GM23248 (cell line): ENCODE measurements around the gene CFAP61. TPM values are rescaled to one million over a fixed set of nuclear protein-coding genes. Genes with fewer than 3 reads are reported as not detected.

Experiments used
- DNase-seq: peaks from one replicate; pipeline ENCODE4 v3.0.0-alpha.2; 2015
- H2AFZ ChIP-seq: fragments of 200-600 bp; sonication (generic); 2 replicates; pipeline ENCODE4 v1.6.1; 2016; ENCODE audit warnings: antibody characterized with exemption
- H3F3A ChIP-seq: fragments of 200-600 bp; sonication (generic); 2 replicates; pipeline ENCODE4 v1.6.1; 2016; ENCODE audit warnings: mild to moderate bottlenecking, antibody characterized with exemption, mixed run types; ENCODE audit not compliant: insufficient read depth
- H3K27ac ChIP-seq: fragments of 200-600 bp; sonication (generic); 2 replicates; pipeline ENCODE4 v1.5.1; 2016; ENCODE audit warnings: mild to moderate bottlenecking
- H3K27me3 ChIP-seq: fragments of 200-600 bp; sonication (generic); replicated peaks from 2 replicates; pipeline ENCODE4 v1.6.1; 2016; ENCODE audit warnings: mild to moderate bottlenecking; ENCODE audit not compliant: insufficient read depth
- H3K36me3 ChIP-seq: fragments of 200-600 bp; sonication (generic); 2 replicates; pipeline ENCODE4 v1.6.1; 2016; ENCODE audit warnings: low read depth, mild to moderate bottlenecking
- H3K4me1 ChIP-seq: fragments of 200-600 bp; sonication (generic); 2 replicates; pipeline ENCODE4 v1.6.1; 2016; ENCODE audit warnings: mild to moderate bottlenecking; ENCODE audit not compliant: insufficient read depth
- H3K4me2 ChIP-seq: fragments of 200-600 bp; sonication (generic); one replicate; pipeline ENCODE4 v1.6.1; 2016; ENCODE audit warnings: mild to moderate bottlenecking; ENCODE audit not compliant: unreplicated experiment
- H3K4me3 ChIP-seq: fragments of 200-600 bp; sonication (generic); 2 replicates; pipeline ENCODE4 v1.5.1; 2016; ENCODE audit warnings: mild to moderate bottlenecking
- H3K79me2 ChIP-seq: fragments of 200-600 bp; sonication (generic); 2 replicates; pipeline ENCODE4 v1.6.1; 2016; ENCODE audit warnings: mild to moderate bottlenecking; ENCODE audit not compliant: insufficient read depth
- H3K9ac ChIP-seq: fragments of 200-600 bp; sonication (generic); 2 replicates; pipeline ENCODE4 v1.6.1; 2016; ENCODE audit warnings: mild to moderate bottlenecking
- H3K9me2 ChIP-seq: fragments of 200-600 bp; sonication (generic); 2 replicates; pipeline ENCODE4 v1.6.1; 2016; ENCODE audit warnings: mixed run types, mild to moderate bottlenecking, moderate library complexity; ENCODE audit not compliant: insufficient read depth
- H3K9me3 ChIP-seq: fragments of 200-600 bp; sonication (generic); one replicate; pipeline ENCODE4 v1.6.1; 2017; ENCODE audit warnings: low read depth
- H4K20me1 ChIP-seq: fragments of 200-600 bp; sonication (generic); 2 replicates; pipeline ENCODE4 v1.6.0; 2016; ENCODE audit not compliant: insufficient read depth
- EZH2 ChIP-seq: fragments of 200-600 bp; sonication (generic); IDR thresholded peaks from 2 replicates; pipeline ENCODE4 v1.6.1; 2018; ENCODE audit warnings: antibody characterized with exemption, mild to moderate bottlenecking; ENCODE audit not compliant: insufficient read depth, poor library complexity, severe bottlenecking
- EZH2phosphoT487 ChIP-seq: fragments of 200-600 bp; sonication (generic); IDR thresholded peaks from 2 replicates; pipeline ENCODE4 v1.6.1; 2018; ENCODE audit warnings: antibody characterized with exemption, moderate library complexity, mild to moderate bottlenecking, low read depth; ENCODE audit not compliant: insufficient read depth
- WGBS, 2 experiments: methylation state at CpG; one replicate each; pipeline ENCODE4 v1.1.6; 2015 to 2017; ENCODE audit warnings: low lambda C conversion rate in 2 of 2, low coverage in 1 of 2; ENCODE audit errors: missing lambda C conversion rate in 2 of 2; 5-methylcytosine and 5-hydroxymethylcytosine counted together
- in situ Hi-C: fragments of 300-500 bp; cut with MboI; formaldehyde crosslinking; loops from 2 replicates; pipeline ENCODE4 v1.15.0; 2020
- polyA plus RNA-seq: library from polyadenylated mRNA; unstranded; fragments of >200 nt; fragmentation: Nextera tagmentation; extraction: Ambion mirVana; gene quantifications from 2 replicates; pipeline ENCODE4 v1.2.1, GENCODE V29; 2016
- total RNA-seq: library from RNA; depleted of rRNA; stranded (reverse); fragments of >200 nt; shearing (Covaris generic); gene quantifications from 2 replicates; pipeline ENCODE4 v1.2.3, GENCODE V29; 2014

CFAP61 gene
- total and polyA plus RNA-seq, 2 experiments from 2014 or later = not detected

GRCh38 chr20:20362774-20363433 is 310.6 kb downstream of the CFAP61 start:
- H3K27me3 ChIP-seq = peaks cover 67% of the 10 kb centered on the region

GRCh38 chr20:20363434-20363798 is 311.1 kb downstream of the CFAP61 start:
- Histone ChIP-seq H3K9ac (no peak overlapping the region), H3K4me1 (no peaks in the 10 kb centered on the region), H2AFZ (no peak overlapping the region), H3K4me2 (no peak overlapping the region), H3K9me2 (no peaks in the 10 kb centered on the region), H3K27ac (no peak overlapping the region), H3K4me3 (no peak overlapping the region), H4K20me1 (no peaks in the 10 kb centered on the region), H3K36me3 (no peaks in the 10 kb centered on the region), H3K79me2 (no peaks in the 10 kb centered on the region), H3F3A (no peaks in the 10 kb centered on the region), H3K27me3 (peaks cover 67% of the 10 kb centered on the region), H3K9me3 (no peaks in the 10 kb centered on the region)
- in situ Hi-C loops = loop anchor here (10.0 kb wide), 1 partner anchor 191 kb away; no protein-coding TSS in a partner anchor
- no peak for DNase-seq
- TF ChIP-seq EZH2 = no peak
- TF ChIP-seq EZH2phosphoT487 = no peak
- WGBS, 2 experiments = 8 to 10% methylated on average over 5 to 15 of the region's 15 CpGs

More at GRCh38 chr20:20362774-20363433, 310.6 kb downstream of the CFAP61 start:
- in situ Hi-C loops = loop anchor here (10.0 kb wide), 1 partner anchor 192 kb away; no protein-coding TSS in a partner anchor
- no peak overlapping the region for H3K27ac ChIP-seq
- H3K9me3 ChIP-seq = no peaks in the 10 kb centered on the region
- no peaks in the 10 kb centered on the region for H4K20me1 ChIP-seq
- H3K4me2 ChIP-seq = no peak overlapping the region
- no peak overlapping the region for H3K9ac ChIP-seq
- no peaks in the 10 kb centered on the region; the same call in 1 of the 2 replicates for H3F3A ChIP-seq
- 1 to 3% methylated on average over 10 to 17 of the region's 17 CpGs for WGBS, 2 experiments
- TF ChIP-seq EZH2 (no peak), EZH2phosphoT487 (0 out of 2 replicates have a peak, but pooled peaks have one; percentile 37)
- no peaks in the 10 kb centered on the region for H3K9me2 ChIP-seq
- H3K79me2 ChIP-seq = no peaks in the 10 kb centered on the region
- DNase-seq = peak; percentile 10
- no peak overlapping the region for H3K4me3 ChIP-seq
- H3K4me1 ChIP-seq = no peaks in the 10 kb centered on the region
- H2AFZ ChIP-seq = no peak overlapping the region
- no peaks in the 10 kb centered on the region for H3K36me3 ChIP-seq

GRCh38 chr20:20363799-20364592 is 311.7 kb downstream of the CFAP61 start:
- H3K27me3 ChIP-seq = peaks cover 67% of the 10 kb centered on the region
- H3K27ac ChIP-seq = no peak overlapping the region
- H3K9me2 ChIP-seq = no peaks in the 10 kb centered on the region
- no peaks in the 10 kb centered on the region for H3K36me3 ChIP-seq
- no peaks in the 10 kb centered on the region for H3K9me3 ChIP-seq
- no peak overlapping the region for H2AFZ ChIP-seq
- H3K79me2 ChIP-seq = no peaks in the 10 kb centered on the region
- no peaks in the 10 kb centered on the region for H4K20me1 ChIP-seq
- WGBS, 2 experiments = 4% methylated on average over 58 to 70 of the region's 70 CpGs
- in situ Hi-C loops = loop anchor here (10.0 kb wide), 1 partner anchor 191 kb away; no protein-coding TSS in a partner anchor
- H3K4me3 ChIP-seq = no peak overlapping the region
- no peaks in the 10 kb centered on the region for H3F3A ChIP-seq
- no peak overlapping the region for H3K4me2 ChIP-seq
- peak; percentile 76; the same call in 1 of the 2 replicates for TF ChIP-seq EZH2phosphoT487
- peak; percentile 97 for TF ChIP-seq EZH2
- no peak overlapping the region for H3K9ac ChIP-seq
- H3K4me1 ChIP-seq = no peaks in the 10 kb centered on the region
- DNase-seq = no peak

- Histone ChIP-seq H3K9me2 (no peaks in the 10 kb centered on the region), H3F3A (no peaks in the 10 kb centered on the region), H3K36me3 (no peaks in the 10 kb centered on the region), H3K79me2 (no peaks in the 10 kb centered on the region), H3K4me1 (no peaks in the 10 kb centered on the region), H3K4me2 (no peak overlapping the region), H3K9me3 (no peaks in the 10 kb centered on the region), H4K20me1 (no peaks in the 10 kb centered on the region), H3K27ac (no peak overlapping the region), H3K27me3 (peaks cover 75% of the 10 kb centered on the region), H3K4me3 (no peak overlapping the region), H2AFZ (no peak overlapping the region), H3K9ac (no peak overlapping the region)
- 21 to 25% methylated on average over 67 to 70 of the region's 70 CpGs for WGBS, 2 experiments
- peak; percentile 5 for TF ChIP-seq EZH2
- TF ChIP-seq EZH2phosphoT487 = no peak
- in situ Hi-C loops = loop anchor here (10.0 kb wide), 1 partner anchor 190 kb away; no protein-coding TSS in a partner anchor
- no peak for DNase-seq
Observed at GRCh38 chr20:20364593-20365479, 312.5 kb downstream of the CFAP61 start.
